Activated naive CD4-positive, alpha-beta T cell treated with anti-CD3 and anti-CD28 coated beads, Interleukin-2, amount 50 U/mL, for 24 hours (primary cell): Measurements from ENCODE around the gene MAPK8IP3.
"Not testable (repeated sequence)": the region's sequence is repeated elsewhere in the genome, so short reads cannot be mapped to it uniquely, and the experiment has no call there.

Experiments
- H3K27ac Mint-ChIP-seq: one replicate; pipeline ENCODE4 v1.8.0; 2021; ENCODE audit warnings: mild to moderate bottlenecking, mixed read lengths
- H3K27me3 Mint-ChIP-seq: one replicate; pipeline ENCODE4 v1.8.0; 2021; ENCODE audit warnings: mixed read lengths
- H3K36me3 Mint-ChIP-seq: one replicate; pipeline ENCODE4 v1.8.0; 2021; ENCODE audit warnings: mixed read lengths
- H3K4me1 Mint-ChIP-seq: one replicate; pipeline ENCODE4 v1.8.0; 2021; ENCODE audit warnings: mixed read lengths
- H3K4me3 Mint-ChIP-seq: one replicate; pipeline ENCODE4 v1.8.0; 2021; ENCODE audit warnings: mild to moderate bottlenecking, mixed read lengths
- H3K9me3 Mint-ChIP-seq: one replicate; pipeline ENCODE4 v1.8.0; 2021; ENCODE audit warnings: mixed read lengths

The MAPK8IP3 gene

GRCh38 chr16:1715220-1715619 lies 9.2 kb downstream of the MAPK8IP3 start:
- Mint-ChIP-seq H3K4me3 (no peak overlapping the region), H3K36me3 (no peaks in the 10 kb centered on the region), H3K9me3 (no peaks in the 10 kb centered on the region), H3K27me3 (no peaks in the 10 kb centered on the region), H3K27ac (no peak overlapping the region), H3K4me1 (peaks cover 32% of the 10 kb centered on the region)

- not testable (repeated sequence) for H3K9me3 Mint-ChIP-seq
These were observed 12.2 kb downstream of the MAPK8IP3 start for GRCh38 chr16:1718236-1718635.

GRCh38 chr16:1719559-1720229 lies 13.7 kb downstream of the MAPK8IP3 start:
- H3K4me1 Mint-ChIP-seq = peaks cover 45% of the 10 kb centered on the region
- H3K4me3 Mint-ChIP-seq, H3K9me3 Mint-ChIP-seq, H3K27me3 Mint-ChIP-seq, H3K27ac Mint-ChIP-seq, H3K36me3 Mint-ChIP-seq: not testable (repeated sequence)

More at GRCh38 chr16:1718236-1718635, 12.2 kb downstream of the MAPK8IP3 start:
- H3K36me3 Mint-ChIP-seq, H3K4me3 Mint-ChIP-seq, H3K27me3 Mint-ChIP-seq, H3K27ac Mint-ChIP-seq: not testable (repeated sequence)
- H3K4me1 Mint-ChIP-seq = peaks cover 42% of the 10 kb centered on the region

- no peaks in the 10 kb centered on the region for H3K27me3 Mint-ChIP-seq
- no peak overlapping the region for H3K4me3 Mint-ChIP-seq
- H3K36me3 Mint-ChIP-seq = no peaks in the 10 kb centered on the region
- no peak overlapping the region for H3K27ac Mint-ChIP-seq
- H3K9me3 Mint-ChIP-seq = no peaks in the 10 kb centered on the region
- H3K4me1 Mint-ChIP-seq = peaks cover 41% of the 10 kb centered on the region
These were observed 15.4 kb downstream of the MAPK8IP3 start for GRCh38 chr16:1721372-1721771.

GRCh38 chr16:1723450-1724147 lies 17.6 kb downstream of the MAPK8IP3 start:
- Mint-ChIP-seq H3K27ac (peak overlapping the region; percentile 30), H3K9me3 (no peaks in the 10 kb centered on the region), H3K36me3 (peaks cover 3% of the 10 kb centered on the region), H3K27me3 (no peaks in the 10 kb centered on the region), H3K4me3 (no peak overlapping the region), H3K4me1 (peaks cover 48% of the 10 kb centered on the region)

- Mint-ChIP-seq H3K4me1 (peaks cover 39% of the 10 kb centered on the region), H3K36me3 (peaks cover 4% of the 10 kb centered on the region), H3K27ac (no peak overlapping the region), H3K9me3 (no peaks in the 10 kb centered on the region), H3K4me3 (no peak overlapping the region), H3K27me3 (no peaks in the 10 kb centered on the region)
These were observed 18.5 kb downstream of the MAPK8IP3 start for GRCh38 chr16:1724491-1724890.

- H3K27me3 Mint-ChIP-seq = no peaks in the 10 kb centered on the region
- peaks cover 4% of the 10 kb centered on the region for H3K36me3 Mint-ChIP-seq
- no peaks in the 10 kb centered on the region for H3K9me3 Mint-ChIP-seq
- no peak overlapping the region for H3K4me3 Mint-ChIP-seq
- peaks cover 26% of the 10 kb centered on the region for H3K4me1 Mint-ChIP-seq
- H3K27ac Mint-ChIP-seq = peak overlapping the region; percentile 6
These were observed 20.9 kb downstream of the MAPK8IP3 start for GRCh38 chr16:1726661-1727502.

GRCh38 chr16:1727651-1728624 lies 21.9 kb downstream of the MAPK8IP3 start:
- H3K4me3 Mint-ChIP-seq = no peak overlapping the region
- H3K9me3 Mint-ChIP-seq = no peaks in the 10 kb centered on the region
- H3K36me3 Mint-ChIP-seq = peaks cover 4% of the 10 kb centered on the region
- peaks cover 16% of the 10 kb centered on the region for H3K4me1 Mint-ChIP-seq
- no peak overlapping the region for H3K27ac Mint-ChIP-seq
- H3K27me3 Mint-ChIP-seq = no peaks in the 10 kb centered on the region

GRCh38 chr16:1729026-1729425 lies 23.0 kb downstream of the MAPK8IP3 start:
- no peak overlapping the region for H3K27ac Mint-ChIP-seq
- H3K27me3 Mint-ChIP-seq = no peaks in the 10 kb centered on the region
- peaks cover 4% of the 10 kb centered on the region for H3K36me3 Mint-ChIP-seq
- H3K9me3 Mint-ChIP-seq = no peaks in the 10 kb centered on the region
- peaks cover 7% of the 10 kb centered on the region for H3K4me1 Mint-ChIP-seq
- no peak overlapping the region for H3K4me3 Mint-ChIP-seq

- Mint-ChIP-seq H3K4me1 (peaks cover 7% of the 10 kb centered on the region), H3K36me3 (peaks cover 4% of the 10 kb centered on the region), H3K27ac (no peak overlapping the region), H3K4me3 (no peak overlapping the region), H3K27me3 (no peaks in the 10 kb centered on the region), H3K9me3 (no peaks in the 10 kb centered on the region)
These were observed 23.4 kb downstream of the MAPK8IP3 start for GRCh38 chr16:1729445-1729844.

GRCh38 chr16:1731073-1731472 lies 25.1 kb downstream of the MAPK8IP3 start:
- no peaks in the 10 kb centered on the region for H3K27me3 Mint-ChIP-seq
- H3K36me3 Mint-ChIP-seq = peaks cover 4% of the 10 kb centered on the region
- no peak overlapping the region for H3K4me3 Mint-ChIP-seq
- H3K9me3 Mint-ChIP-seq = no peaks in the 10 kb centered on the region
- peaks cover 7% of the 10 kb centered on the region for H3K4me1 Mint-ChIP-seq
- no peak overlapping the region for H3K27ac Mint-ChIP-seq

- no peaks in the 10 kb centered on the region for H3K9me3 Mint-ChIP-seq
- no peak overlapping the region for H3K27ac Mint-ChIP-seq
- H3K36me3 Mint-ChIP-seq = peaks cover 4% of the 10 kb centered on the region
- H3K27me3 Mint-ChIP-seq = no peaks in the 10 kb centered on the region
- H3K4me3 Mint-ChIP-seq = no peak overlapping the region
- H3K4me1 Mint-ChIP-seq = peaks cover 7% of the 10 kb centered on the region
These were observed 25.6 kb downstream of the MAPK8IP3 start for GRCh38 chr16:1731603-1732002.

- Mint-ChIP-seq H3K27me3 (no peaks in the 10 kb centered on the region), H3K27ac (no peak overlapping the region), H3K4me3 (no peak overlapping the region), H3K36me3 (peaks cover 1% of the 10 kb centered on the region), H3K9me3 (no peaks in the 10 kb centered on the region), H3K4me1 (peaks cover 4% of the 10 kb centered on the region)
These were observed 26.1 kb downstream of the MAPK8IP3 start for GRCh38 chr16:1732071-1732470.

- not testable (repeated sequence) for H3K4me3 Mint-ChIP-seq, H3K4me1 Mint-ChIP-seq, H3K9me3 Mint-ChIP-seq, H3K36me3 Mint-ChIP-seq, H3K27me3 Mint-ChIP-seq, H3K27ac Mint-ChIP-seq
These were observed 26.6 kb downstream of the MAPK8IP3 start for GRCh38 chr16:1732551-1732987.

GRCh38 chr16:1734123-1734522 lies 28.1 kb downstream of the MAPK8IP3 start:
- no peaks in the 10 kb centered on the region for H3K27me3 Mint-ChIP-seq
- H3K36me3 Mint-ChIP-seq = no peaks in the 10 kb centered on the region
- H3K27ac Mint-ChIP-seq = no peak overlapping the region
- H3K4me1 Mint-ChIP-seq = no peaks in the 10 kb centered on the region
- no peak overlapping the region for H3K4me3 Mint-ChIP-seq
- H3K9me3 Mint-ChIP-seq = no peaks in the 10 kb centered on the region
